ENCODE results near the gene DNM2.
A peak's percentile ranks its signal among the peaks of the same experiment; 100 is the strongest.
"Not testable (repeated sequence)": the region's sequence is repeated elsewhere in the genome, so short reads cannot be mapped to it uniquely, and the experiment has no call there.

The DNM2 gene

DNA sequence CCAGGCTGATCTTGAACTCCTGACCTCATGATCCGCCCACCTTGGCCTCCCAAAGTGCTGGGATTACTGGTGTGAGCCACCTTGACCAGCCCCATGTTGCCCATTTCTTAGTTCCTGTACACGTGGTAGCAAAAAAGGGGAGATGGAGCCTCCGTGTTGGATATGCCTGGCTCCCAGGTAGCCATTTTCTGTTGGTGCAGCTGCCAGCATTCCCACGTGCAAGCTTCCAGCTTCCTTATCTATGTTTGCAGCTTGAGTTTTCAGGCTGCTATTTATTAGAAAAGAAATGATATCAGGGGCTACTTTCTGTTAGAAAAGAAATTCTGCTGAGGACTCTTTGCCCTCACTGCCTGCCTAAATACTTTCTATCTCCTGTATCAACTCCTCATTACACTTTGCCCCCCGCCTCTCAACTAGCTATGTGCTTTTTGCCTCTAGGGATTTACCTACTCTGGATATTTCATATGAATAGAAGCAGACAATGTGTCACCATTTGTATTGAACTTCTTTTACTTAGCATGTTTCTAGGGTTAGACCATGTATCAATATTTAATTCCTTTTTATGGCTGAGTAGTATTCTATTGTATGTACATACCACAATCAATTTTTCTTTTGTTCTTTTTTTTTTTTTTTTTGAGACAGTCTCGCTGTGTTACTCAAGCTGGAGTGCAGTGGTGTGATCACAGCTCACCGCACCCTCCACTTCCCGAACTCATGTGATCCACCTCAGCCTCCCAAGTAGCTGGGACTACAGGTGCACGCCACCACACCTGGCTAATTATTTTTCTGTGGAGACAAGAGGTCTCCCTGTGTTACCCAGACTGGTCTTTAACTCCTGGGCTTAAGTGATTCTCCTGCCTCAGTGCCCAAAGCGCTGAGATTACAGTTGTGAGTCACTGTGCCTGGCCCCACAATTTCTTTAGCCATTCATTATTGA, 121.5 kb downstream of the DNM2 start:
- no peak for DNase-seq

DNA sequence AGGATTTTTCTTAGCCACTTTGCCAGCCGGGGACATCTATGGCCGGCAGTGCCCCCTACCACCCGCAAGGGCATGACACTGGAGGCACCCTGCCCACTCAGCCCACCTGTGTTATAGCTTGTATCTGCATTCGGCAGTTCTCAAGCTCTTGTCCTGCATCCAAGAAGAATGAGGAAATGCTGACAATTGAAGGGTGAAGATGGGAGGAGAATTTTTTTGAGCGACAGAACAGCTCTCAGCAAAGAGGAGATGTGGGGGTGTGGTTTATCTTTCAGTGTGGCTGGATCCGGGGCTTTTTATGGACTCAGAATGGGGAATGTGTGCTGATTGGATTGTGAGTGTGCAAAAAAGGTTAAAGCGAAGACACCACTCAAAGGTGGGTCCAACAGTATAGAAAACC, 124.9 kb downstream of the DNM2 start:
- DNase-seq: no peak

DNA sequence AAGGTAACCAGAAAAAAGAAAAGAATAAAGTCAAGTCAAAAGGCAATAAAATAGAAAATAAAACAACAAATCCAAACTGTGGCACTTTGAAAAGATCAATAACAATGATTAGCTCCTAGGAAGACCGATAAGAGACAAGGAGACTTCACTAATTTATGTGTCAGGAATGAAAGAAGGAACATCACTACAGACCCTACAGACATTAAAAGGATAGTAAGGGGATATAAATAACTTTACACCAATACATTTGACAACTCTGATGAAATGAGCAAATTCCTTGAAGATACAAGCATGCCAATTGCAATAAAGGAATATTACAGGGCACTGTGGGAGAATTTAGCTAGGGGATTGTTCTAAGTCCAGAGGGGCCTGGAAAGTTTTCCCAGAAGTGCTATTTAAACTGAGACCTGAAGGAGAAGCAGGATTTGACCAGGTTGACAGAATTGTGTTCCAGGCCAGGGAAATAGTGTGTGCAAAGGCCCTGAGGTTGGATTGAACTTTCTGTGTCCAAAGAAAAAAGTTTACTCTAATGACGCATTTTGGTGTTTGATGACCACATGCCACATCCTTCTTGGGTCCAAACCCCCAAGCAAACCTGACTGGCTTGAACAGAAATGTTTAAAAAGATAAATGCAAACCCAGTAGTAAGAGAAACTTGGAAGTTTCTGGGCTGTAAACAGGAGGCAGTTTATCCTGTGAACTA, 128.8 kb downstream of the DNM2 start:
- DNase-seq: no peak

DNA sequence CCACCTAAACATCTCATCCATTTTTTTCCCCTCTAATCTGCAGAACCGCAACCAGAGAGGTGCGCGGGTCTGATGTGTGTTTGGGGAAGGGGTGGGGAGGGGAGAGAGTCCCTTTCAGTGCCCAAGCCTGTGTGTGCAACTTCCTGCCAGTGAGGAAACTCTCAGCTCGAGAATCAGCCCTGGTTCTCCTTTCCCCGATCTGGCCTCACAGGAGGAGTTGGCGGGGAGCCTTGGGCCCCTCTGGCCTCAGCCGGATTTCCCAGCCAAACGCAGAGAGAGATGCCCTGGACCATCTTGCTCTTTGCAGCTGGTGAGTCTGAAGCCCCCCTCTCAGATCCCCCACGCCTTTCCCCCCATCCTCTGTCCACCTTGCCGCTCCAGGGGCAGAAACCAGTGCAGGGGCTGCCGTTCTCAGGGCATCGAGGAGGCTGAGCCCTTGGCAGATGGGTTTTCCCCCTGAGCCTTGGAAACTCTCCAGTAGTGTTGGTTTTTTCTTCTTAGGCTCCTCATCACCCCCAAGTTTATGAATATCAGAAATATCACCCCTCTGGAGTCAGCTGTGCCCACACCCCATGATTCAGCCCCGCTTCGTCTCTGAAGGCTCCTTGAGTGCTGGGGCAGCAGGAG, 130.5 kb downstream of the DNM2 start, which contains the start of gene C19orf38:
C19orf38 (plus strand) TSS at position 186 of the 627 bp plus-strand sequence; CDS start at position 280, 94 bp downstream.
- no peak for DNase-seq

DNA sequence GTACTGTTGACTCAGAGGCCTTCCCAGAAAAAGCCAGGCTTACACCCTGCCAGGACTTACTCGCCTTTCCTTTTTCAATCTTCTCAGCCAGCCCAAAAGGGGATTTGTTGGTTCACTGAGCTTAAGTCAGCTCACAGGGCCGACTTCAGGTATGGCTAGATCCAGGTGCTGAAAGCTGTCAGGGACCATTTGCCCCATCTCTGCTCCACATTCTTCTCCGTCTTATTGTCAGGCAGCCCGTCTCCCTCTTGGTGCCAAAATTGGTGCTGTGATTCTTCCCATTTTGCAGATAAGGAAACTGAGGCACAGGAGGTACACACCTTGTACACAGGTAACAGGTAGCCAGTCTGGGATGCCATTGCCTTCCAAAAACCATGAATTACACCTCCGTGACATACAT, 132.8 kb downstream of the DNM2 start:
- no peak for DNase-seq

DNA sequence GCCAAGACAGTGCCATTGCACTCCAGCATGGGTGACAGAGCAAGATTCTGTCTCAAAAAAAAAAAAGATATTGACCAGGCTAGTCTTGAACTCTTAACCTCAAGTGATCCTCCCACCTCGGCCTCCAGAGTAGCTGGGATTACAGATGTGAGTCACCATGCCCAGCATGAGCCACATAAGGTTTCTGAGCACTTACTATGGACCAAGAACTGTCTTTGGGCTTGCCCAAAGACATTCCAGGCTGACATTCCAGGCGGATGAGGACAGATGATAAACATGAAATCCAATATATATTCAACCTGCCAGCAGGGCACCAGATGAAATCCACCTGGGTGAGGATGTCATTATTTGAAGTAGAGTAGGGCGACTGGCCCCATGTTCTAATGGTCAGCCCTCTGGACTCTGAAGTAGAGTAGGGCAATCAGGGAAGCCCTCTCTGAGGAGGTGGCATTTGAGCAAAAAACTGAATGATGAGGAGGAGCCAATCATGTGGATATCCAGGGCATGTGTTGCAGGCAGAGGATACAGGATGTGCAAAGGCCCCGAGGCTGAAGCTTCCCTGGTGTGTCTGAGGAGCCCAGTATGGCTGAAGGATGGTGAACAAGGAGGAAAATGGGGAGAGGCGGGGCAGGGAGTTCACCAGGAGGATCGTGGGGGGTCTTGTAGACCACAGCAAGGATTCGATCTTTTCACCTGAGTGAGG, 134.4 kb downstream of the DNM2 start:
- DNase-seq: no peak

DNA sequence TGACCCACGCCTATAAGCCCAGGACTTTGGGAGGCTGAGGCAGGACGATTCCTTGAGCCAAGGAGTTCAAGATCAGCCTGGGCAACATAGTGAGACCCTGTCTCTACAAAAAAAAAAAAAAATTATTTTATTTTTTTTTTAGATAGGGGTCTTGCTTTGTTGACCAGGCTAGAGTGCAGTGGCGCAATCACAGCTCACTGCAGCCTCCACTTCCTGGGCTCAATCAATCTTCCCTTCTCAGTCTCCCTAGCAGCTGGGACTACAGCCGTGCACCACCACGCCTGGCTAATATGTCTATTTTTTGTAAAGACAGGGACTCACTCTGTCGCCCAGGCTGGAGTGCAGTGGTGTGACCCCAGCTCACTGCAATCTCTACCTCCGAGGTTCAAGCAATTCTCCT, 135.1 kb downstream of the DNM2 start:
- DNase-seq: no peak

DNA sequence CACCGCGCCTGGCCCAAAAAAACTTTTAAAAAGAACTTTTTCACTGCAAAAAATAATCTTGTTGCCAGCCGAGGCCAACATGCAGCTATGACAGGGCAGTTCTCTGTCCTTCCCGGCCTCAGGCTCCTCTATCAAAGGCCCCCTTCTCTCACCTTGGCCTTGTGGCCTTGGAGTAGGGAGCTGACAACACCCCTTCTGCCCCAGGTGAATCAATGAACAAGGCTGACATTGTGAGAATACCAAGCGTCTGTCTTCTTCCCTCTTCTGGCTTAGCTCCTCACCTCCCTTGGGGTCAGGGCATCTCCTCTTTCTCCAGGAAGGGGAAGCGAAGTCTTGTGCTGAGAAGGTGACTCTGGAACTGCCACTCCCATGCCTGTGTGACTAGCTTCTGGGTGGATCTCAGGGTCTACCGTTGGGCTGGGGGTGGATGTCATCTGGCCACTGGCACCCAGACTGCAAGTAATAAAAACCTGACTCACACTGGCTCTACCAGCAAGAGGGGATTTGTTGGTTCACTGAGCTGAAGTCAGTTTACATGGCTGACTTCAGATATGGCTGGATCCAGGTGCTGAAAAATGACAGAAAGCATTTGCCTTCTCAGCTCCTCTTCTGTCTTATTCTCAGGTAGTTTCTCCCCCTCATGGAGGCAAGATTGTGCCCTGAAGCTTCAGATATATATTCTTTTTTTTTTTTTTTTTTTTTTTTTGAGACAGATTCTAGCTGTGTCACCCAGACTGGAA, 136.6 kb downstream of the DNM2 start:
- DNase-seq: no peak

DNA sequence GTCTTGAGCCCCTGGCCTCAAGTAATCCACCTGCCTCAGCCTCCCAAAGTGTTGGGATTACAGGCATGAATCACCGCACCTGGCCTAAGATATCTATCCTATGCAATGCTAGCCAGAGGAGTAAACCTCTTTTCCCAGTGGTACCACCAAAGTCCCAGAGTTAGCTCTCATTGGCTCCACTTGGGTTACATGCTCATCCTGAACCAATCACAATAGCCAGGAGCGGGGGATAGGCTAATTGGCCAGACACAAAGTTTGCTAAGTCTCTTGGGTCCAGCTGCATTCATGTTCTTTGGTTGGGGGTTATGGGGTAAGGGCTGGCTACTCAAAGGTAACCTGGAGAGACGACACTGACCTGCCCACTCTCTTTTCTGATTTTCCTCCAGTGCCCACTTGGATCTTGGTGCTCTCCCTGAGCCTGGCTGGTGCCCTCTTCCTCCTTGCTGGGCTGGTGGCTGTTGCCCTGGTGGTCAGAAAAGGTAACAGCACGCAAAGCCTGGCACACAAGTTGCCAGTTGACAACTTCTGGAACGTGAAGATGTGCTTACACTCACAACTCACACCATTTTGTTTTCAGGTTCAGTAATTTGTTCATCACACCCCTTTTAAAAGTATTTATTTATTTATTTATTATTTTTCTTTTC, 138.1 kb downstream of the DNM2 start:
- no peak for DNase-seq

DNA sequence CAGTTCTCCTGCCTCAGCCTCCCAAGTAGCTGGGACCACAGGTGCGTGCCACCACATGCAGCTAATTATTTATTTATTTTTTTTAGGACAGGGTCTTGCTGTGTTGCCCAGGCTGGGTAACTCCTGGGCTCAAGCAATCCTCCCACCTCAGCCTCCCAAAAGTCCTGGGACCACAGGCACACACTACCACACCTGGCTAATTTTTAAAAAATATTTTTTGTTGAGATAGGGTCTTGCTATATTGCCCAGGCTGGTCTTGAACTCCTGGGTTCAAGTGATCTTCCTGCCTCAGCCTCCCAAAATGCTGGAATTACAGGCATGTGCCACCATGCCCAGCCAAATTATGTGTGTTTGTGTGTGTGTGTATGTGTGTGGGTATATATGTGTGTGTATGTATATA, 139.0 kb downstream of the DNM2 start:
- not testable (repeated sequence) for DNase-seq

DNA sequence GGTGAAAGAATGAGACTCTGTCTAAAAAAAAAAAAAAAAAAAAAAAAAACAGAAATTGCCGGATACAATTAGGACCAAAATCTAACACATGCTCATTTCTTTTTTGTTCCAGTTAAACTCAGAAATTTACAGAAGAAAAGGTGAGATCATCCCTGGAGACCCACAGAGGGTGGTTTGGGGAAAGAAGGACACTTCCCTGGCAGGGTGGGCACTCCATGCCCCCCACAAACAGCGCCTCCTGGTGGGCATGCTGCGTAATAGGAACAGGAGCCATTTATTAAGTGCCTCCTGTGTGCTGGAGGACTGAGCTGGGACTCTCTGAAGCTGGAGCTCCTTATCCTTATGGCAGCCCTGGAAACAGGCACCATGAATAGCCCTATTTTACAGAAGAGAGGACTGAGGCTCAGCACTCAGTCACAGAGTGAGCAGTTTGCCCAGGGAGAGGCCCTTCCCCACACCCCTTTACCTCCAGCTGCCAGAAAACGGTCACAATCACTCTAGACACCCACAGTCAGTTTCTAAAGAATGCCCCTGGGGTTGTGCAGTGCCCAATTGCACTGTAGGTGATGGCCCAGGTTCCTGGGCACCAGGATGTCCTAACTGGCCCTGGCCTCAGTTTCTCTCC, 140.4 kb downstream of the DNM2 start:
- no peak for DNase-seq

DNA sequence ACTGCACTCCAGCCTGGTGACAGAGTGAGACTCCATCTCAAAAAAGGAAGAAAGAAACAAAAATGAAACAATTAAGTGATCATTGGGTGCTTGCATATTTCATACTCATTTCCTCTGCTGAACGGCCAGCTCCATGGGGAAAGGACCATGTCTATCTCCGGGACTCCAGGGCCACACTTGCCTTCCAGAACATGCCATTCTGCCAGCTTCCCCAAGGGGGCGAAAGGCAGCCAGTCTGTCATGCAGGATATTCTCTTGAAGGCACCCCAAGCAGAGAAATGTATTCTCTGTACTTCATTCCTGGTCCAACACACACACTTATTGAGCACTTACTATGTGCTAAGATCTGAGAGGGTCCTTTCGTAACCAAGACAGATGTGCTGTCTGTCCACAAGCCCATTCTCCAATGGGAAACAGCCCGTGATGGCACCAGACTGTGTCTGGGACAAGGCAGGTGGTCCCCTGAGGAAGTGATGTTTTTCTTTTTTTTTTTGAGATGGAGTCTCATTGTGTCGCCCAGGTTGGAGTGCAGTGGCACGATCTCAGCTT, 143.3 kb downstream of the DNM2 start:
- DNase-seq: no peak

DNA sequence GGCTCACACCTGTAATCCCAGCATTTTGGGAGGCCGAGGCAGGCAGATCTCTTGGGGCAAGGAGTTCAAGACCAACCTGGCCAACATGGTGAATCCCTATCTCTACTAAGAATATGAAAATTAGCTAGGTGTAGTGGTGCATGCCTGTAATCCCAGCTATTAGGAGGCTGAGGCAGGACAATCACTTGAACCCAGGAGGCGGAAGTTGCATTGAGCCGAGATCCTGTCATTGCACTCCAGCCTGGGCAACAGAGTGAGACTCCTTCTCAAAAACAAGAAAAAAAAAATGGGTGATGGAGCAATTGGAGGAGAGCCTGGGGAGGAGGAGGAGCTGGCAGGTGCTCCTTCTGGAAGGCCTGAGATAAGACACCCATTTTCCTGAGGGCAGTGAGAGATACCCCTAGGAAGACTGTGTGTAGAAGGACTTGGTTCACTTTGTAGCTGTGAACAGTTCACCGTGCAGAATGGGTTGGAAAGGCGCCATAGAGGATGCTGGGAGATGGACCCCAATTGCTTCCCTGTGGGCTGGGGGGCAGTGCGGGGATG, 144.8 kb downstream of the DNM2 start:
- DNase-seq: no peak

DNA sequence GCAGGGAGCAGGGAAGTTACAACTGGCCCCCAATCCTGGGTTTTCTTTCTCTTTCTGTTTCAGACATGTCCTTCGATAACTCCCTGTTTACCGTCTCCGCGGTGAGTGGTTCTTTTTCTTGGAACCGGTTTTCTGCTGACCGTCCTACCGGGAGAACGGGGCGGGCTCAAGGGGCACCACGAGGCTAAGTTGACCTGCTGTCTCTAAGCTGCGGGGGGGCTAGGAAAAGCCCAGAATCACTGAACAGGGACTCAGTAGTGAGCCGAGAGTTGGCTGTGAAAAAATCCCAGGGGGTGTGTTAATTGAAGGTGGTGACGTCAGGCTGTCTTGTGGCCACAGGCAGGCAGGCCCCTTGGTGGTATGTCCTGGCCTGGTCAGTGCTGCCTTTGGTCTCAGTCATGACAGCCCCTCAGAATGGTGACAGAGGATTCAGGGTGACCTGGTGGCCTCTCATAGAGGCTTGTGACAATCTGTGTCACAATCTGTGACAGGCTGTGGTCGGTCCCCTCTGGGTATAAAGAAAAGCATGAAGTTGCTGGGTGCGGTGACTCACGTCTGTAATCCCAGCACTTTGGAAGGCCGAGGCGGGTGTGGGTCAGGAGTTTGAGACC, 145.3 kb downstream of the DNM2 start:
- DNase-seq: no peak

DNA sequence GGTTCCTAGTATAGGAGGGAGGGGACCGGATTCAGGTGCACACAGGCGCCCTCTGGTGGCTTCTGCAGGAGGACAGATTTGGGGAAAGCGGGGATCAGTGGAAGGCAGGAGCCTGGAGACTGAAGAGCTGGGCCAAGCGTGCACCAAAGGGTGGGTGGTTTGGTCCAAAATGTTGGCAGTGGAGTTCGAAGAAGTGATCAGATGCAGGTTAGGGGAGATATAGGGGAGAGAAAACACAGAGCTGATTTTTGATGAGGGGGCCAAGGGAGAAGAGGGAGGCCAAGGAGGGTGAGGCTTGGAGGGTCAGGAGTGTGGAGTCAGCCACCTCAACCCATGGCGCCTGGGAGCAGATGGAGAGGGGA, 146.6 kb downstream of the DNM2 start:
- peak; percentile 21 to 49 for DNase-seq

DNA sequence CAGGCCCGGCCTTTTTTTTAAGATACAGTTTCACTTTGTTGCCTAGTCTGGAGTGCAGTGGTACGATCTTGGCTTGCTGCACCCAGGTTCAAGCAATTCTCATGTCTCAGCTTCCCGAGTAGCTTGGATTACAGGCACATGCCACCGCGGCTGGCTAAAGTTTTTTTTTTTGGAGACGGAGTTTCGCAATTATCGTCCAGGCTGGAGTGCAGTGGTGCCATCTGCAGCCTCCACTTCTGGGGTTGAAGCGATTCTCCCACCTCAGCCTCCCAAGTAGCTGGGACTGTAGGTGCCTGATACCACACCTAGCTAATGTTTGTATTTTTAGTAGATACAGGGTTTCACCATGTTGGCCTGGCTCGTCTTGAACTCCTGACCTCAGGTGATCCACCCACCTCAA, 148.6 kb downstream of the DNM2 start:
- DNase-seq: no peak

DNA sequence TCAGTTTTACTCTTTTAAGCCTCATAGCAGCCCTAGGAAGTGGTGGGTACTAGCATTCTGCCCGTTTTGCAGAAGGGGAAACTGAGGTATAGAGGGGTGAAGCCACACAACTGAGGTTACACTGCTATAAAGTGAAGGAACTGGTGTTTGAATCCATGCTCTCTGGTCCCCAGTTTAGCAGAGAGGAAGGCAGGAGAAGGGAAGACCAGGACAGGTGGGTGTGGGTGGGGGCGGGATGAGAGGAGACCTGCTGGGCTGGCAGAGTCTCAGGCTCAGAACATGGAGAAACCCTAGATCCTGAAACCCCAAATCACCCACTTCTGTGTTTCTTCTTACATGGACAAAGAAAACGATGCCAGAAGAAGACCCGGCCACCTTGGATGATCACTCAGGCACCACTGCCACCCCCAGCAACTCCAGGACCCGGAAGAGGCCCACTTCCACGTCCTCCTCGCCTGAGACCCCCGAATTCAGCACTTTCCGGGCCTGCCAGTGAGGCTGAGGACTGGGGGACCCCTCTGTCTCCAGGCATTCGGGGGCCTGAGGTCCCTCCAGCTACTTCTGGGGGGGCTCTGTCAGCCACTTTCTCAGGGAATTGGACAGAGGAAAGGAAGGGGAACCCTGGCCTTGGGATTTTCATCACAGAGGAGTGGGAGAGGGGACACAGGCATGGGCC, 151.1 kb downstream of the DNM2 start:
- no peak for DNase-seq

DNA sequence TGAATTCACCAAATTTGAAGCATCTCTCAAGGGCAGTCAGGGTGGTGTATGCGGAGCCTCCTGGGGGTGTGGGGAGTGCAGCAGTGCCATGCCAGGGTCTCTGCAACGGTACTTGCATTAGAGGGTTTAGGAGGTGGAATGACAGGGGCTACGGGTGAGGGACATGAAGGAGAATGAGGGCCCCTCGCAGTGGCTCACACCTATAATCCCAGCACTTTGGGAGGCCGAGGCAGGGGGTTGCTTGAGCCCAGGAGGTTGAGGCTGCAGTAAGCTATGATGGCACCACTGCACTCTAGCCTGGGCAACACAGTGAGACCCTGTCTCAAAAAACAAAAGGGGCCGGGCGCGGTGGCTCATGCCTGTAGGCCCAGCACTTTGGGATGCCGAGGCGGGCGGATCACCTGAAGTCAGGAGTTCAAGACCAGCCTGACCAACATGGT, 152.0 kb downstream of the DNM2 start:
- DNase-seq: not testable (repeated sequence)

DNA sequence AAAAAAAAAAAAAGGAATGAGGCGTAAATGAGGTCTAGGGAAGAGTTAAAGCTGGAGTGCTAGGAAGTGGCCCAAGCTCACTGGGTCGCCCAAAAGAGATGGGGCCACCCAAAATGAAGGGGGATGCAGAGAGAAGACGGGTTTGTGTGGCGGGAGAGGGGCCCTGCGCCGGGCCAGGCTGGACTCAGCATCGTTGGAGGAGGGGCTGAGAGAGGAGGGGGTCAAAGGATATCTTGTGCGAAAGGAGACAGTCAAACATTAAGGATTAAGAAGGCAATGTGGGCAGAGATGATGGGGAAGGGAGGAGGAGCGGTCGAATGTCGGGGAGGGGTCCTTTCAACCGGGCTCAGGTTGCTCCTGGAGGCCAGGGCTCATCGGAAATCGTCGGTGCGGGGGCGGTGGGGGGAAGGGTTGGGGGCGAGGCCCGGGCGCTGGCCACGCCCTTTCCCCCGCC, 152.6 kb downstream of the DNM2 start:
- DNase-seq: no peak

Data from NCI-H187 (cell line).